Rectal smooth muscle tissue (tissue), 1 donor: Measurements from ENCODE around the gene KRTAP2-2.

Source experiments
- H3K27ac ChIP-seq: one replicate; pipeline ENCODE4 v1.7.0; 2013; ENCODE audit warnings: low read depth, low read length, inconsistent platforms
- H3K27me3 ChIP-seq: one replicate; pipeline ENCODE4 v1.7.0; 2013; ENCODE audit warnings: low read length; ENCODE audit not compliant: control insufficient read depth, insufficient read depth
- H3K36me3 ChIP-seq: one replicate; pipeline ENCODE4 v1.7.0; 2013; ENCODE audit warnings: low read length; ENCODE audit not compliant: control insufficient read depth, insufficient read depth
- H3K4me1 ChIP-seq: one replicate; pipeline ENCODE4 v1.7.0; 2013; ENCODE audit warnings: low read length; ENCODE audit not compliant: control insufficient read depth, insufficient read depth
- H3K4me3 ChIP-seq: one replicate; pipeline ENCODE4 v1.7.0; 2013; ENCODE audit warnings: low read length
- H3K9ac ChIP-seq: one replicate; pipeline ENCODE4 v1.7.0; 2013; ENCODE audit warnings: low read length

Gene KRTAP2-2

GRCh38 chr17:41012326-41013120, 42.5 kb downstream of the KRTAP2-2 start:
- no peaks in the 10 kb centered on the region for H3K36me3 ChIP-seq
- H3K27me3 ChIP-seq = no peaks in the 10 kb centered on the region
- no peak overlapping the region for H3K9ac ChIP-seq
- H3K27ac ChIP-seq = no peak overlapping the region
- H3K4me3 ChIP-seq = no peak overlapping the region
- no peaks in the 10 kb centered on the region for H3K4me1 ChIP-seq

- no peaks in the 10 kb centered on the region for H3K27me3 ChIP-seq
- H3K27ac ChIP-seq = no peak overlapping the region
- no peaks in the 10 kb centered on the region for H3K36me3 ChIP-seq
Observed at GRCh38 chr17:41010441-41010840, 44.6 kb downstream of the KRTAP2-2 start.

GRCh38 chr17:41009936-41010335, 45.1 kb downstream of the KRTAP2-2 start:
- H3K9ac ChIP-seq = no peak overlapping the region
- no peaks in the 10 kb centered on the region for H3K4me1 ChIP-seq
- H3K36me3 ChIP-seq = no peaks in the 10 kb centered on the region
- no peak overlapping the region for H3K4me3 ChIP-seq
- no peaks in the 10 kb centered on the region for H3K27me3 ChIP-seq
- H3K27ac ChIP-seq = no peak overlapping the region

More at GRCh38 chr17:41010441-41010840, 44.6 kb downstream of the KRTAP2-2 start:
- H3K4me3 ChIP-seq = no peak overlapping the region
- H3K4me1 ChIP-seq = no peaks in the 10 kb centered on the region
- no peak overlapping the region for H3K9ac ChIP-seq

GRCh38 chr17:41009301-41009760, 45.7 kb downstream of the KRTAP2-2 start:
- Histone ChIP-seq H3K4me1 (no peaks in the 10 kb centered on the region), H3K27me3 (no peaks in the 10 kb centered on the region), H3K9ac (no peak overlapping the region), H3K27ac (no peak overlapping the region), H3K4me3 (no peak overlapping the region), H3K36me3 (no peaks in the 10 kb centered on the region)

- Histone ChIP-seq H3K36me3 (no peaks in the 10 kb centered on the region), H3K27me3 (no peaks in the 10 kb centered on the region), H3K4me3 (no peak within 1 kb of the TSS), H3K4me1 (no peaks in the 10 kb centered on the region), H3K9ac (no peak within 1 kb of the TSS), H3K27ac (no peak within 1 kb of the TSS)
Observed at GRCh38 chr17:41008811-41009210, 46.2 kb downstream of the KRTAP2-2 start, which contains the start of gene KRTAP3-1. KRTAP3-1 (minus strand) TSS chr17:41009128; CDS start chr17:41009074, 54 bp downstream.
